ENCODE measurements around the gene NUDCD3. TPM values are rescaled to one million over a fixed set of nuclear protein-coding genes. Genes with fewer than 3 reads are reported as not detected.

Gene NUDCD3
- total RNA-seq, 1 experiment from 2014 or later, result 71.9 TPM

GRCh38 chr7:44380189-44380830, 110.1 kb downstream of the NUDCD3 start:
- no peak overlapping the region for H4K91ac ChIP-seq (ENCODE audit: insufficient read length, low read depth, low read length)
- H3K23ac ChIP-seq (ENCODE audit: insufficient read length, low read depth, low read length), result no peak overlapping the region
- H2BK120ac ChIP-seq (ENCODE audit: low read depth, low read length, poor library complexity, severe bottlenecking), result no peak overlapping the region
- H4K8ac ChIP-seq (replicated peaks; ENCODE audit: insufficient read length, low read depth, low read length), result no peak overlapping the region
- Mint-ChIP-seq H3K9me3 (no peaks in the 10 kb centered on the region), H3K27me3 (ENCODE audit: low read depth) (peaks cover 15% of the 10 kb centered on the region), H3K4me3 (no peak overlapping the region), H3K4me1 (no peaks in the 10 kb centered on the region), H3K36me3 (ENCODE audit: insufficient read depth in 1 of 3, low read depth in 3 of 3) (peaks cover 2 to 17% (median 12%) of the 10 kb centered on the region in 3 experiments; a peak in 6 of 7 replicates), H3K27ac (no peak overlapping the region)
- no peak overlapping the region for H2BK20ac ChIP-seq (ENCODE audit: low read depth, low read length, poor library complexity, severe bottlenecking)
- H3K14ac ChIP-seq (ENCODE audit: insufficient read depth, low read length), result no peak overlapping the region
- H3K18ac ChIP-seq (ENCODE audit: insufficient read length, low read depth, low read length), result no peak overlapping the region
- no peaks in the 10 kb centered on the region for H3K9me3 ChIP-seq (ENCODE audit: control insufficient read depth, low read depth, low read length)
- H2AFZ ChIP-seq (ENCODE audit: low read length), result no peak overlapping the region
- H3K4ac ChIP-seq (ENCODE audit: low read depth, low read length), result no peak overlapping the region
- H4K20me1 ChIP-seq (ENCODE audit: control insufficient read depth, insufficient read depth, insufficient read length), result no peaks in the 10 kb centered on the region
- no peak overlapping the region for H3K9ac ChIP-seq (ENCODE audit: extremely low read depth, insufficient read length, low read length)
- H2AK5ac ChIP-seq (ENCODE audit: insufficient read length, low read length), result no peak overlapping the region
- no peak overlapping the region for H3K4me2 ChIP-seq (ENCODE audit: insufficient read depth, insufficient read length, low read length)
- no peak overlapping the region for H3K27ac ChIP-seq (ENCODE audit: insufficient read length, low read depth, low read length)
- no peak overlapping the region for H2BK12ac ChIP-seq (ENCODE audit: insufficient read length, low read depth, low read length)
- TF ChIP-seq, protein P1, sequence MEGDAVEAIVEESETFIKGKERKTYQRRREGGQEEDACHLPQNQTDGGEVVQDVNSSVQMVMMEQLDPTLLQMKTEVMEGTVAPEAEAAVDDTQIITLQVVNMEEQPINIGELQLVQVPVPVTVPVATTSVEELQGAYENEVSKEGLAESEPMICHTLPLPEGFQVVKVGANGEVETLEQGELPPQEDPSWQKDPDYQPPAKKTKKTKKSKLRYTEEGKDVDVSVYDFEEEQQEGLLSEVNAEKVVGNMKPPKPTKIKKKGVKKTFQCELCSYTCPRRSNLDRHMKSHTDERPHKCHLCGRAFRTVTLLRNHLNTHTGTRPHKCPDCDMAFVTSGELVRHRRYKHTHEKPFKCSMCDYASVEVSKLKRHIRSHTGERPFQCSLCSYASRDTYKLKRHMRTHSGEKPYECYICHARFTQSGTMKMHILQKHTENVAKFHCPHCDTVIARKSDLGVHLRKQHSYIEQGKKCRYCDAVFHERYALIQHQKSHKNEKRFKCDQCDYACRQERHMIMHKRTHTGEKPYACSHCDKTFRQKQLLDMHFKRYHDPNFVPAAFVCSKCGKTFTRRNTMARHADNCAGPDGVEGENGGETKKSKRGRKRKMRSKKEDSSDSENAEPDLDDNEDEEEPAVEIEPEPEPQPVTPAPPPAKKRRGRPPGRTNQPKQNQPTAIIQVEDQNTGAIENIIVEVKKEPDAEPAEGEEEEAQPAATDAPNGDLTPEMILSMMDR (conservative IDR thresholded peaks at IDR 0.05), result no peak
- H3T11ph ChIP-seq (ENCODE audit: low read length), result no peak overlapping the region
- H3K56ac ChIP-seq (ENCODE audit: insufficient read length, low read depth, low read length), result no peak overlapping the region
- no peak overlapping the region for H2BK5ac ChIP-seq (ENCODE audit: insufficient read length, low read length)
- H3K27me3 ChIP-seq (ENCODE audit: insufficient read depth, low read length), result no peaks in the 10 kb centered on the region
- H4K5ac ChIP-seq (ENCODE audit: insufficient read length, low read depth, low read length), result no peak overlapping the region
- no peaks in the 10 kb centered on the region for H3K79me2 ChIP-seq (ENCODE audit: insufficient read depth, low read length)
- H3K4me1 ChIP-seq (ENCODE audit: insufficient read depth, low read length), result peaks cover 2% of the 10 kb centered on the region
- no peaks in the 10 kb centered on the region for H3K79me1 ChIP-seq (ENCODE audit: insufficient read depth, low read depth, low read length, poor library complexity, severe bottlenecking)
- no peak for DNase-seq
- H2BK15ac ChIP-seq (ENCODE audit: low read depth, low read length), result no peak overlapping the region
- no CpG with 5 or more reads among the region's 2 CpGs for WGBS (ENCODE audit: extremely low coverage, insufficient read length, low lambda C conversion rate)
- H3K23me2 ChIP-seq (ENCODE audit: insufficient read length, low read depth, low read length, poor library complexity, severe bottlenecking), result no peaks in the 10 kb centered on the region

Data from H9 (cell line).